Measurements from ENCODE around the gene C10orf62.

Gene C10orf62

GRCh38 chr10:97623277-97623676 lies 33.8 kb downstream of the C10orf62 start:
- Histone ChIP-seq H3K27me3 (ENCODE audit: low read depth, low read length) (no peaks in the 10 kb centered on the region), H3K36me3 (replicated peaks; ENCODE audit: low read depth, low read length) (no peaks in the 10 kb centered on the region), H3K79me2 (ENCODE audit: low read length) (no peaks in the 10 kb centered on the region), H3K27ac (ENCODE audit: low read length) (no peak overlapping the region), H3K9ac (ENCODE audit: low read length) (no peak overlapping the region), H2AFZ (ENCODE audit: low read depth, low read length) (no peak overlapping the region), H3K9me3 (ENCODE audit: insufficient read depth, low read length) (no peaks in the 10 kb centered on the region), H4K20me1 (ENCODE audit: insufficient read depth, low read length) (no peaks in the 10 kb centered on the region), H3K4me3 (ENCODE audit: low read length) (no peak overlapping the region), H3K4me2 (ENCODE audit: low read length) (no peak overlapping the region), H3K4me1 (ENCODE audit: low read length) (no peaks in the 10 kb centered on the region)
- no peak for TF ChIP-seq CTCF (IDR thresholded peaks at IDR 0.05; ENCODE audit: low read depth, low read length)
- TF ChIP-seq EZH2phosphoT487 (IDR thresholded peaks at IDR 0.05; ENCODE audit: low read depth) = no peak

GRCh38 chr10:97627731-97628130 lies 38.2 kb downstream of the C10orf62 start:
- Histone ChIP-seq H3K4me1 (ENCODE audit: low read length) (no peaks in the 10 kb centered on the region), H4K20me1 (ENCODE audit: insufficient read depth, low read length) (no peaks in the 10 kb centered on the region), H3K27ac (ENCODE audit: low read length) (no peak overlapping the region), H3K36me3 (replicated peaks; ENCODE audit: low read depth, low read length) (no peaks in the 10 kb centered on the region), H3K79me2 (ENCODE audit: low read length) (no peaks in the 10 kb centered on the region), H3K9ac (ENCODE audit: low read length) (no peak overlapping the region), H2AFZ (ENCODE audit: low read depth, low read length) (no peak overlapping the region), H3K27me3 (ENCODE audit: low read depth, low read length) (no peaks in the 10 kb centered on the region), H3K4me2 (ENCODE audit: low read length) (no peak overlapping the region), H3K9me3 (ENCODE audit: insufficient read depth, low read length) (no peaks in the 10 kb centered on the region), H3K4me3 (ENCODE audit: low read length) (no peak overlapping the region)
- no peak for TF ChIP-seq CTCF (IDR thresholded peaks at IDR 0.05; ENCODE audit: low read depth, low read length)
- TF ChIP-seq EZH2phosphoT487 (IDR thresholded peaks at IDR 0.05; ENCODE audit: low read depth) = no peak

GRCh38 chr10:97628228-97628627 lies 38.7 kb downstream of the C10orf62 start:
- no peak overlapping the region for H3K9ac ChIP-seq (ENCODE audit: low read length)
- H3K27ac ChIP-seq (ENCODE audit: low read length) = no peak overlapping the region
- H3K9me3 ChIP-seq (ENCODE audit: insufficient read depth, low read length) = no peaks in the 10 kb centered on the region
- H3K4me2 ChIP-seq (ENCODE audit: low read length) = no peak overlapping the region
- no peaks in the 10 kb centered on the region for H3K36me3 ChIP-seq (replicated peaks; ENCODE audit: low read depth, low read length)
- H2AFZ ChIP-seq (ENCODE audit: low read depth, low read length) = no peak overlapping the region
- H4K20me1 ChIP-seq (ENCODE audit: insufficient read depth, low read length) = no peaks in the 10 kb centered on the region
- no peak for TF ChIP-seq EZH2phosphoT487 (IDR thresholded peaks at IDR 0.05; ENCODE audit: low read depth)
- TF ChIP-seq CTCF (IDR thresholded peaks at IDR 0.05; ENCODE audit: low read depth, low read length) = no peak
- H3K4me3 ChIP-seq (ENCODE audit: low read length) = no peak overlapping the region
- H3K27me3 ChIP-seq (ENCODE audit: low read depth, low read length) = no peaks in the 10 kb centered on the region
- H3K4me1 ChIP-seq (ENCODE audit: low read length) = no peaks in the 10 kb centered on the region
- no peaks in the 10 kb centered on the region for H3K79me2 ChIP-seq (ENCODE audit: low read length)

- Histone ChIP-seq H3K4me2 (ENCODE audit: low read length) (no peak overlapping the region), H2AFZ (ENCODE audit: low read depth, low read length) (no peak overlapping the region), H3K4me1 (ENCODE audit: low read length) (peaks cover 3% of the 10 kb centered on the region; the same call in 1 of the 2 replicates), H3K4me3 (ENCODE audit: low read length) (no peak overlapping the region), H3K27ac (ENCODE audit: low read length) (no peak overlapping the region), H3K36me3 (replicated peaks; ENCODE audit: low read depth, low read length) (no peaks in the 10 kb centered on the region), H3K79me2 (ENCODE audit: low read length) (no peaks in the 10 kb centered on the region), H3K9me3 (ENCODE audit: insufficient read depth, low read length) (no peaks in the 10 kb centered on the region), H3K27me3 (ENCODE audit: low read depth, low read length) (no peaks in the 10 kb centered on the region), H4K20me1 (ENCODE audit: insufficient read depth, low read length) (no peaks in the 10 kb centered on the region), H3K9ac (ENCODE audit: low read length) (no peak overlapping the region)
- TF ChIP-seq EZH2phosphoT487 (IDR thresholded peaks at IDR 0.05; ENCODE audit: low read depth) = no peak
- TF ChIP-seq CTCF (IDR thresholded peaks at IDR 0.05; ENCODE audit: low read depth, low read length) = no peak
Measured at GRCh38 chr10:97629289-97629688, 39.8 kb downstream of the C10orf62 start.
